Measurements from ENCODE around the gene SNW1. TPM values are rescaled to one million over a fixed set of nuclear protein-coding genes. Genes with fewer than 3 reads are reported as not detected.

The SNW1 gene
- total and polyA plus RNA-seq, 2 donors (not counting 1 experiment from before 2014, with no cell fraction given), result 57.0 to 60.2 TPM

GRCh38 chr14:77791225-77791600 is 30.3 kb upstream of the SNW1 start:
- H3K27ac ChIP-seq (ENCODE audit: insufficient read depth, low read length), result no peak overlapping the region
- H3K79me2 ChIP-seq (ENCODE audit: control insufficient read depth, insufficient read depth, low read length), result no peaks in the 10 kb centered on the region
- no peaks in the 10 kb centered on the region for H3K4me1 ChIP-seq (ENCODE audit: control insufficient read depth, extremely low read depth, insufficient read depth, low read length)
- H3K9ac ChIP-seq (ENCODE audit: insufficient read depth, low read length), result no peak overlapping the region
- no peak overlapping the region for H3K4me3 ChIP-seq (replicated peaks in 1 of 4; ENCODE audit: control extremely low read depth in 1 of 4, insufficient read depth in 1 of 4, low read depth in 3 of 4, low read length in 4 of 4)
- no peaks in the 10 kb centered on the region for H4K20me1 ChIP-seq (ENCODE audit: control insufficient read depth, extremely low read depth, insufficient read depth, low read length)
- no peak for TF ChIP-seq EZH2 (IDR thresholded peaks at IDR 0.05; ENCODE audit: low read length, missing control alignments)
- TF ChIP-seq CTCF (conservative IDR thresholded peaks at IDR 0.05 in 1 of 2, IDR thresholded peaks at IDR 0.05 in 1 of 2; ENCODE audit: low read depth in 1 of 2, low read length in 2 of 2), result no peak
- no peak for DNase-seq (ENCODE audit: low read depth in 2 of 2)
- H3K4me2 ChIP-seq (ENCODE audit: extremely low read depth, insufficient read depth, low read length), result no peak overlapping the region
- no peaks in the 10 kb centered on the region for H3K9me3 ChIP-seq (ENCODE audit: control insufficient read depth, insufficient read depth, low read depth, low read length)
- H3K36me3 ChIP-seq (ENCODE audit: control insufficient read depth, insufficient read depth, low read length), result no peaks in the 10 kb centered on the region
- H3K27me3 ChIP-seq (ENCODE audit: control insufficient read depth, insufficient read depth, low read length), result no peaks in the 10 kb centered on the region
- no peak overlapping the region for H2AFZ ChIP-seq (ENCODE audit: low read length)

- no peak overlapping the region for H3K9ac ChIP-seq (ENCODE audit: insufficient read depth, low read length)
- H3K9me3 ChIP-seq (ENCODE audit: control insufficient read depth, insufficient read depth, low read depth, low read length), result no peaks in the 10 kb centered on the region
- no peak overlapping the region for H2AFZ ChIP-seq (ENCODE audit: low read length)
- no peak overlapping the region for H3K4me3 ChIP-seq (replicated peaks in 1 of 4; ENCODE audit: control extremely low read depth in 1 of 4, insufficient read depth in 1 of 4, low read depth in 3 of 4, low read length in 4 of 4)
- no peaks in the 10 kb centered on the region for H3K79me2 ChIP-seq (ENCODE audit: control insufficient read depth, insufficient read depth, low read length)
- TF ChIP-seq EZH2 (IDR thresholded peaks at IDR 0.05; ENCODE audit: low read length, missing control alignments) (no peak), CTCF (conservative IDR thresholded peaks at IDR 0.05 in 1 of 2, IDR thresholded peaks at IDR 0.05 in 1 of 2; ENCODE audit: low read depth in 1 of 2, low read length in 2 of 2) (no peak)
- no peak for DNase-seq (ENCODE audit: low read depth in 2 of 2)
- H4K20me1 ChIP-seq (ENCODE audit: control insufficient read depth, extremely low read depth, insufficient read depth, low read length), result no peaks in the 10 kb centered on the region
- H3K27me3 ChIP-seq (ENCODE audit: control insufficient read depth, insufficient read depth, low read length), result no peaks in the 10 kb centered on the region
- no peaks in the 10 kb centered on the region for H3K36me3 ChIP-seq (ENCODE audit: control insufficient read depth, insufficient read depth, low read length)
- H3K4me2 ChIP-seq (ENCODE audit: extremely low read depth, insufficient read depth, low read length), result no peak overlapping the region
- no peaks in the 10 kb centered on the region for H3K4me1 ChIP-seq (ENCODE audit: control insufficient read depth, extremely low read depth, insufficient read depth, low read length)
- no peak overlapping the region for H3K27ac ChIP-seq (ENCODE audit: insufficient read depth, low read length)
Measured at GRCh38 chr14:77790566-77791224, 29.7 kb upstream of the SNW1 start.

- Histone ChIP-seq H2AFZ (ENCODE audit: low read length) (no peak overlapping the region), H3K79me2 (ENCODE audit: control insufficient read depth, insufficient read depth, low read length) (no peaks in the 10 kb centered on the region), H3K9me3 (ENCODE audit: control insufficient read depth, insufficient read depth, low read depth, low read length) (no peaks in the 10 kb centered on the region), H3K4me1 (ENCODE audit: control insufficient read depth, extremely low read depth, insufficient read depth, low read length) (no peaks in the 10 kb centered on the region), H3K4me2 (ENCODE audit: extremely low read depth, insufficient read depth, low read length) (no peak overlapping the region), H3K9ac (ENCODE audit: insufficient read depth, low read length) (no peak overlapping the region), H3K27ac (ENCODE audit: insufficient read depth, low read length) (no peak overlapping the region), H3K4me3 (replicated peaks in 1 of 4; ENCODE audit: control extremely low read depth in 1 of 4, insufficient read depth in 1 of 4, low read depth in 3 of 4, low read length in 4 of 4) (no peak overlapping the region), H3K36me3 (ENCODE audit: control insufficient read depth, insufficient read depth, low read length) (no peaks in the 10 kb centered on the region), H4K20me1 (ENCODE audit: control insufficient read depth, extremely low read depth, insufficient read depth, low read length) (no peaks in the 10 kb centered on the region), H3K27me3 (ENCODE audit: control insufficient read depth, insufficient read depth, low read length) (no peaks in the 10 kb centered on the region)
- no peak for TF ChIP-seq EZH2 (IDR thresholded peaks at IDR 0.05; ENCODE audit: low read length, missing control alignments)
- no peak for TF ChIP-seq CTCF (conservative IDR thresholded peaks at IDR 0.05 in 1 of 2, IDR thresholded peaks at IDR 0.05 in 1 of 2; ENCODE audit: low read depth in 1 of 2, low read length in 2 of 2)
- no peak for DNase-seq (ENCODE audit: low read depth in 2 of 2)
Measured at GRCh38 chr14:77786148-77786547, 25.2 kb upstream of the SNW1 start.

All from fibroblast of lung (primary cell).